COR-L47 (cell line): Measurements from ENCODE around the gene PCIF1.
"Not testable (repeated sequence)": the region's sequence is repeated elsewhere in the genome, so short reads cannot be mapped to it uniquely, and the experiment has no call there.

Experiments
- DNase-seq: peaks from one replicate; lab custom pipeline; 2025; lab: John Stamatoyannopoulos, UW

PCIF1 gene

GRCh38 chr20:45934586-45935415, at the start of gene PCIF1:
Gene PCIF1 (plus strand): TSS chr20:45934683. CDS start chr20:45939000, 4,317 bp downstream.
- peak; percentile 95 for DNase-seq

- no peak for DNase-seq
Measured at GRCh38 chr20:45886590-45887345, 47.7 kb upstream of the PCIF1 start.

- no peak for DNase-seq
Measured at GRCh38 chr20:45887346-45887715, 47.2 kb upstream of the PCIF1 start, which contains the start of gene SPATA25. Gene SPATA25 (minus strand): TSS chr20:45887622. CDS start chr20:45887590, 32 bp downstream.

- DNase-seq, result no peak
Measured at GRCh38 chr20:45888681-45889080, 45.8 kb upstream of the PCIF1 start.

- DNase-seq, result peak; percentile 68
Measured at GRCh38 chr20:45890077-45890984, 44.2 kb upstream of the PCIF1 start.

GRCh38 chr20:45890985-45891983, 43.2 kb upstream of the PCIF1 start, which contains the start of the genes CTSA and NEURL2:
Gene CTSA (plus strand): TSS chr20:45891335. CDS start chr20:45891569, 234 bp downstream.
Gene NEURL2 (minus strand): TSS chr20:45891208. CDS start chr20:45890991, 217 bp downstream.
- peak; percentile 77 for DNase-seq

GRCh38 chr20:45892049-45892825, 42.2 kb upstream of the PCIF1 start:
- DNase-seq, result no peak

- DNase-seq, result no peak
Measured at GRCh38 chr20:45892828-45893500, 41.5 kb upstream of the PCIF1 start.

GRCh38 chr20:45893831-45894230, 40.7 kb upstream of the PCIF1 start:
- DNase-seq, result no peak

GRCh38 chr20:45894797-45895196, 39.7 kb upstream of the PCIF1 start:
- no peak for DNase-seq

GRCh38 chr20:45896641-45897161, 37.8 kb upstream of the PCIF1 start:
- DNase-seq, result no peak

- DNase-seq, result no peak
Measured at GRCh38 chr20:45897289-45897688, 37.2 kb upstream of the PCIF1 start.

GRCh38 chr20:45897692-45898091, 36.8 kb upstream of the PCIF1 start:
- no peak for DNase-seq

GRCh38 chr20:45898285-45898684, 36.2 kb upstream of the PCIF1 start:
- DNase-seq, result no peak

GRCh38 chr20:45899046-45899835, 35.2 kb upstream of the PCIF1 start:
- DNase-seq, result no peak

GRCh38 chr20:45901332-45901731, 33.2 kb upstream of the PCIF1 start:
- DNase-seq, result not testable (repeated sequence)

GRCh38 chr20:45902199-45902701, 32.2 kb upstream of the PCIF1 start:
- no peak for DNase-seq
